H1 (cell line): ENCODE data around the gene MRRF. TPM values are rescaled to one million over a fixed set of nuclear protein-coding genes. Genes with fewer than 3 reads are reported as not detected.
A peak's percentile ranks its signal among the peaks of the same experiment; 100 is the strongest.

Experiments
- CTCF ChIA-PET: fragments of 300-600 bp; sonication (Branson Sonifier 250); formaldehyde crosslinking; loops from one replicate; lab custom pipeline; 2021; ENCODE audit not compliant: partially characterized antibody; lab: Charles Lee
- POLR2A ChIA-PET: fragments of 300-600 bp; sonication (Branson Sonifier 250); formaldehyde crosslinking; loops from one replicate; lab custom pipeline; 2021; ENCODE audit warnings: inconsistent platforms; ENCODE audit not compliant: partially characterized antibody; lab: Charles Lee
- DNase-seq, 2 experiments: peaks; one replicate each; pipeline versions ENCODE4 v3.0.0 to v3.0.0-alpha.2; 2010 to 2022; ENCODE audit warnings: low spot score in 2 of 2, low read depth in 1 of 2, mixed read lengths in 1 of 2
- FAIRE-seq: peaks from 2 replicates; lab custom pipeline; 2011; peaks lifted over from hg19 to GRCh38; lab: Jason Lieb, UNC
- H2AFZ ChIP-seq: 2 replicates; pipeline ENCODE4 v1.8.1; 2012; ENCODE audit warnings: low read length, inconsistent platforms
- H2AK5ac ChIP-seq: 2 replicates; pipeline ENCODE4 v1.6.1; 2013; ENCODE audit warnings: low read depth, low read length
- H2BK120ac ChIP-seq: replicated peaks from 2 replicates; pipeline ENCODE3; 2013; ENCODE audit warnings: low read depth, low read length, inconsistent platforms
- H2BK12ac ChIP-seq: 2 replicates; pipeline ENCODE4 v1.6.1; 2013; ENCODE audit warnings: low read depth, low read length
- H2BK15ac ChIP-seq: 2 replicates; pipeline ENCODE4 v1.6.1; 2013; ENCODE audit warnings: low read length
- H2BK20ac ChIP-seq: 2 replicates; pipeline ENCODE4 v1.6.1; 2013; ENCODE audit warnings: low read length
- H2BK5ac ChIP-seq: 2 replicates; pipeline ENCODE4 v1.6.1; 2013; ENCODE audit warnings: low read depth, low read length
- H3K14ac ChIP-seq: 2 replicates; pipeline ENCODE4 v1.6.1; 2013; ENCODE audit warnings: inconsistent platforms; ENCODE audit not compliant: insufficient read length
- H3K18ac ChIP-seq: 2 replicates; pipeline ENCODE4 v1.6.1; 2013; ENCODE audit warnings: low read length; ENCODE audit errors: extremely low read depth
- H3K23ac ChIP-seq: 2 replicates; pipeline ENCODE4 v1.6.1; 2013; ENCODE audit warnings: inconsistent platforms; ENCODE audit not compliant: insufficient read length
- H3K23me2 ChIP-seq: 2 replicates; pipeline ENCODE4 v1.6.1; 2013; ENCODE audit warnings: low read depth, low read length
- H3K27ac ChIP-seq: 2 replicates; pipeline ENCODE4 v1.6.1; 2011; ENCODE audit warnings: low read depth, low read length, inconsistent platforms
- H3K27me3 ChIP-seq, 4 experiments: replicated peaks in 1 of 4; 1 replicate in 1 of 4; 2 replicates in 3 of 4; pipeline versions ENCODE4 v1.6.1 to v1.8.1; 2011 to 2013; ENCODE audit warnings: low read length in 3 of 4, mild to moderate bottlenecking in 3 of 4, inconsistent platforms in 2 of 4, mixed read lengths in 2 of 4, moderate library complexity in 1 of 4; ENCODE audit not compliant: control insufficient read depth in 3 of 4, insufficient read depth in 3 of 4; ENCODE audit errors: extremely low read depth in 1 of 4
- H3K36me3 ChIP-seq, 4 experiments: 2 replicates each; pipeline versions ENCODE4 v1.6.1 to v1.8.1; 2011 to 2013; ENCODE audit warnings: mild to moderate bottlenecking in 4 of 4, low read length in 3 of 4, moderate library complexity in 2 of 4, control low read depth in 1 of 4, inconsistent platforms in 1 of 4; ENCODE audit not compliant: insufficient read depth in 4 of 4, control insufficient read depth in 2 of 4
- H3K4ac ChIP-seq: replicated peaks from 2 replicates; pipeline ENCODE3; 2013; ENCODE audit warnings: low read length, low read depth, mixed read lengths, inconsistent platforms; ENCODE audit not compliant: insufficient read length
- H3K4me1 ChIP-seq, 4 experiments: replicated peaks in 1 of 4; 1 replicate in 1 of 4; 2 replicates in 3 of 4; pipeline versions ENCODE4 v1.6.1 to v1.8.1; 2011 to 2013; ENCODE audit warnings: low read length in 3 of 4, inconsistent platforms in 2 of 4, mixed read lengths in 1 of 4; ENCODE audit not compliant: insufficient read depth in 4 of 4, control insufficient read depth in 3 of 4
- H3K4me2 ChIP-seq, 2 experiments: 2 replicates each; pipeline versions ENCODE4 v1.6.1 to v1.8.1; 2011 to 2013; ENCODE audit warnings: low read depth in 2 of 2, low read length in 2 of 2, control low read depth in 1 of 2, inconsistent platforms in 1 of 2, mild to moderate bottlenecking in 1 of 2; ENCODE audit not compliant: insufficient read depth in 1 of 2
- H3K4me3 ChIP-seq, 4 experiments: fragments of 200-600, 300-600 bp in 1 of 4; sonication (generic), shearing (Covaris generic), sonication (Bioruptor Twin) in 1 of 4; 2 replicates each; pipeline versions ENCODE4 v1.5.1 to v1.8.1; 2011 to 2016; ENCODE audit warnings: low read length in 4 of 4, low read depth in 3 of 4, control low read depth in 2 of 4, inconsistent platforms in 2 of 4, mild to moderate bottlenecking in 2 of 4, mixed read lengths in 1 of 4, moderate library complexity in 1 of 4; ENCODE audit not compliant: insufficient read depth in 2 of 4; ENCODE audit errors: extremely low read depth in 1 of 4
- H3K56ac ChIP-seq: replicated peaks from 2 replicates; pipeline ENCODE3; 2013; ENCODE audit warnings: low read depth, mild to moderate bottlenecking, mixed read lengths, low read length, inconsistent platforms; ENCODE audit not compliant: insufficient read length
- H3K79me1 ChIP-seq: 2 replicates; pipeline ENCODE4 v1.6.1; 2013; ENCODE audit warnings: low read depth, low read length, control low read depth
- H3K79me2 ChIP-seq, 2 experiments: 2 replicates each; pipeline versions ENCODE4 v1.6.1 to v1.8.1; 2012 to 2013; ENCODE audit warnings: low read length in 2 of 2, mild to moderate bottlenecking in 2 of 2, inconsistent platforms in 1 of 2; ENCODE audit not compliant: insufficient read depth in 2 of 2, control insufficient read depth in 1 of 2
- H3K9ac ChIP-seq, 4 experiments: replicated peaks in 1 of 4; 1 replicate in 1 of 4; 2 replicates in 3 of 4; pipeline versions ENCODE4 v1.6.1 to v1.8.1; 2011 to 2013; ENCODE audit warnings: low read depth in 3 of 4, low read length in 3 of 4, control low read depth in 2 of 4, mild to moderate bottlenecking in 2 of 4, moderate library complexity in 2 of 4, inconsistent platforms in 1 of 4; ENCODE audit errors: extremely low read depth in 1 of 4
- H3K9me3 ChIP-seq, 2 experiments: 2 replicates each; pipeline versions ENCODE4 v1.6.1 to v1.8.1; 2012 to 2013; ENCODE audit warnings: mild to moderate bottlenecking in 2 of 2, moderate library complexity in 2 of 2, control low read depth in 1 of 2, inconsistent platforms in 1 of 2, low read depth in 1 of 2, low read length in 1 of 2, mixed read lengths in 1 of 2; ENCODE audit not compliant: insufficient read depth in 2 of 2
- H4K20me1 ChIP-seq, 2 experiments: replicated peaks in 1 of 2; 2 replicates each; pipeline versions ENCODE3 to v1.8.1; 2011 to 2013; ENCODE audit warnings: inconsistent platforms in 2 of 2, low read length in 2 of 2, mild to moderate bottlenecking in 1 of 2; ENCODE audit not compliant: insufficient read depth in 2 of 2, control insufficient read depth in 1 of 2
- H4K5ac ChIP-seq: 2 replicates; pipeline ENCODE4 v1.6.1; 2013; ENCODE audit warnings: low read length, low read depth, mixed read lengths, inconsistent platforms; ENCODE audit not compliant: insufficient read length
- H4K8ac ChIP-seq: 2 replicates; pipeline ENCODE4 v1.8.0; 2013; ENCODE audit warnings: mild to moderate bottlenecking, moderate library complexity, low read length, inconsistent platforms; ENCODE audit not compliant: insufficient read depth; ENCODE audit errors: extremely low read depth
- H4K91ac ChIP-seq: replicated peaks from 2 replicates; pipeline ENCODE3; 2013; ENCODE audit warnings: low read length, mixed read lengths, inconsistent platforms; ENCODE audit not compliant: insufficient read length
- BACH1 ChIP-seq: IDR thresholded peaks from 2 replicates; pipeline ENCODE4 v1.6.1; 2012; ENCODE audit warnings: low read length, improper control_type of control experiment
- BRCA1 ChIP-seq: IDR thresholded peaks from 2 replicates; pipeline ENCODE4 v1.6.1; 2012; ENCODE audit warnings: low read depth, low read length, improper control_type of control experiment
- HDAC2 ChIP-seq, 2 experiments: fragments of 300-600 bp in 1 of 2; sonication (generic) in 1 of 2; IDR thresholded peaks; 2 replicates each; pipeline ENCODE4 v1.6.1; 2011 to 2012; ENCODE audit warnings: low read depth in 2 of 2, low read length in 2 of 2, mild to moderate bottlenecking in 2 of 2, moderate library complexity in 2 of 2, borderline replicate concordance in 1 of 2, inconsistent platforms in 1 of 2
- JUND ChIP-seq: IDR thresholded peaks from 2 replicates; pipeline ENCODE4 v1.6.1; 2011; ENCODE audit warnings: mild to moderate bottlenecking, improper control_type of control experiment, low read length
- KDM4A ChIP-seq: IDR thresholded peaks from one replicate; pipeline ENCODE4 v1.7.1; 2012; ENCODE audit warnings: low read depth, mild to moderate bottlenecking, moderate library complexity, low read length, inconsistent platforms; ENCODE audit not compliant: severe bottlenecking
- SRF ChIP-seq: IDR thresholded peaks from 2 replicates; pipeline ENCODE4 v1.6.1; 2011; ENCODE audit warnings: mild to moderate bottlenecking, low read depth, low read length, moderate library complexity
- WGBS, 2 experiments: shearing (Covaris generic) in 1 of 2; methylation state at CpG; one replicate each; pipeline versions ENCODE4 v1.1.6 to v1.1.7; 2013 to 2015; ENCODE audit warnings: low lambda C conversion rate in 2 of 2, mixed read lengths in 2 of 2, inconsistent platforms in 1 of 2, low coverage in 1 of 2, missing lambda C conversion rate in 1 of 2; ENCODE audit not compliant: insufficient replicate concordance in 2 of 2, insufficient coverage in 1 of 2, insufficient read length in 1 of 2; ENCODE audit errors: extremely low coverage in 1 of 2, missing lambda C conversion rate in 1 of 2; 5-methylcytosine and 5-hydroxymethylcytosine counted together
- polyA plus RNA-seq, 7 experiments: library from polyadenylated mRNA; depleted of rRNA in 3 of 7; stranded (reverse) in 5 of 7; unstranded in 2 of 7; fragments of >200 nt in 5 of 7; fragments of 200-250 nt in 2 of 7; gene quantifications; 1 replicate in 5 of 7; 2 replicates in 1 of 7; 4 replicates in 1 of 7; pipeline versions ENCODE4 v1.2.1 to v1.2.3, GENCODE V29; 2011 to 2013; ENCODE audit warnings: missing spikeins in 2 of 7, mixed read lengths in 2 of 7
- total RNA-seq: library from RNA; stranded (reverse); fragmentation: NEBNext Ultra II Directional; extraction: Animal tissue kit (Norgen Biotek cat#: 25700); gene quantifications from 2 replicates; pipeline ENCODE4 v1.2.1, GENCODE V29; 2021

MRRF gene
- total and polyA plus RNA-seq, 2 of the 8 experiments (the other 6 are each of a cell fraction or from before 2014, with no cell fraction given) = 29.4 to 47.8 TPM

DNA sequence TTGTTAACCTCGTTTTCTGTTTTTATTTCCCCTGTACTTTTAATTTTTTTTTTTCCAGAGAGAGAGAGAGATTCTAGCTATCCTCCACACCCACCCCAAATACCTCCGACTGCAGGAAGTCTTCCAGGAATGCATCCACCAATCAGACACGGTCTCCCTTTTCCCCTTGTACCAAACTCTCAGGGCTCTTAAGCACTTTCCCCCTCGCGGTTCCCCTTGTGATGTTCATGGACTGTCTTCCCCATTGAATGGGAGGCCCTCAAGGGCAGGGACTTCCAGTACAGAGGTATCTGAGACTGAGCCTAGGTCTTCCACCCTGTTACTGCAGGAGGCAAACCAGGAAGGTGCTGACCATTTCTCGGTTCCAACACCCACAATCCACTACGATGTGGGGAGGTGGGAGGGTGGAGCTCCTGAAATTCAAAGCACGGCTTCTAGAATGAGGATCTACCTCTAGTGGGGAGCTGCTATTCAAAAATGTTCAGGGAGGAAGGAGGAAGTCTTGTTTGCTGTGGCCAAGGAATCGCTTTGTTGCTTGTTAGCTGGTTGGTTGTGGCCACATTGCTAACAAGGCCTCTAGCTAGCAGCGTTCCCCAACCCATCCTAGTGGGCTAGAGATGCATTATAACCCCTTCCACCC, 68.6 kb downstream of the MRRF start:
- Histone ChIP-seq H3K27ac (no peak overlapping the region), H3K18ac (0 out of 2 replicates have a peak overlapping the region, but pooled peaks have one; percentile 43), H2BK15ac (no peak overlapping the region), H4K8ac (no peak overlapping the region), H3K4me3 (no peak overlapping the region), H2BK20ac (peak overlapping the region; percentile 82; the same call in 1 of the 2 replicates), H3K4me1 (peaks cover 17 to 36% (median 27%) of the 10 kb centered on the region in 4 experiments), H3K79me2 (no peaks in the 10 kb centered on the region), H3K14ac (no peak overlapping the region), H3K79me1 (no peaks in the 10 kb centered on the region), H3K56ac (no peak overlapping the region), H3K27me3 (no peaks in the 10 kb centered on the region), H4K91ac (no peak overlapping the region), H3K36me3 (no peaks in the 10 kb centered on the region), H3K23ac (no peak overlapping the region), H3K23me2 (no peaks in the 10 kb centered on the region; the same call in 1 of the 2 replicates), H3K4ac (no peak overlapping the region), H2AK5ac (no peak overlapping the region), H2AFZ (no peak overlapping the region), H4K20me1 (no peaks in the 10 kb centered on the region), H2BK12ac (0 out of 2 replicates have a peak overlapping the region, but pooled peaks have one; percentile 29), H2BK120ac (no peak overlapping the region), H2BK5ac (peak overlapping the region; percentile 18; the same call in 1 of the 2 replicates), H4K5ac (no peak overlapping the region), H3K9ac (no peak overlapping the region), H3K9me3 (no peaks in the 10 kb centered on the region), H3K4me2 (no peak overlapping the region; a peak in 1 of 4 replicates)
- DNase-seq (no peak), FAIRE-seq (no peak)
- ChIA-PET POLR2A (interaction anchor here (0.8 kb wide), 1 partner anchor 30 kb away, joined by 3 read pairs; no protein-coding TSS in a partner anchor), CTCF (interaction anchor here (1.0 to 25.6 kb wide), 6 partner anchors 10 to 235 kb away, joined by 3 to 544 read pairs (median 4); no protein-coding TSS in a partner anchor)
- WGBS, 2 experiments = 67% methylated on average over 10 of the region's 10 CpGs; no CpG with 5 or more reads in 1 of the 2 experiments
- TF ChIP-seq JUND = no peak
- TF ChIP-seq BACH1 = no peak
- no peak for TF ChIP-seq HDAC2 (IDR thresholded peaks at IDR 0.05; ENCODE audit: borderline replicate concordance in 1 of 2, low read depth in 2 of 2, low read length in 2 of 2)
- no peak for TF ChIP-seq SRF
- TF ChIP-seq BRCA1 = no peak
- no peak for TF ChIP-seq KDM4A
